Measurements from ENCODE around the gene PDZD2.
"Not testable (repeated sequence)": the region's sequence is repeated elsewhere in the genome, so short reads cannot be mapped to it uniquely, and the experiment has no call there.

The PDZD2 gene

GRCh38 chr5:32008746-32009145, 369.8 kb downstream of the PDZD2 start:
- no peak for DNase-seq (ENCODE audit: low read depth in 2 of 2)

GRCh38 chr5:32013658-32014057, 374.7 kb downstream of the PDZD2 start:
- DNase-seq (ENCODE audit: low read depth in 2 of 2) = no peak

DNA sequence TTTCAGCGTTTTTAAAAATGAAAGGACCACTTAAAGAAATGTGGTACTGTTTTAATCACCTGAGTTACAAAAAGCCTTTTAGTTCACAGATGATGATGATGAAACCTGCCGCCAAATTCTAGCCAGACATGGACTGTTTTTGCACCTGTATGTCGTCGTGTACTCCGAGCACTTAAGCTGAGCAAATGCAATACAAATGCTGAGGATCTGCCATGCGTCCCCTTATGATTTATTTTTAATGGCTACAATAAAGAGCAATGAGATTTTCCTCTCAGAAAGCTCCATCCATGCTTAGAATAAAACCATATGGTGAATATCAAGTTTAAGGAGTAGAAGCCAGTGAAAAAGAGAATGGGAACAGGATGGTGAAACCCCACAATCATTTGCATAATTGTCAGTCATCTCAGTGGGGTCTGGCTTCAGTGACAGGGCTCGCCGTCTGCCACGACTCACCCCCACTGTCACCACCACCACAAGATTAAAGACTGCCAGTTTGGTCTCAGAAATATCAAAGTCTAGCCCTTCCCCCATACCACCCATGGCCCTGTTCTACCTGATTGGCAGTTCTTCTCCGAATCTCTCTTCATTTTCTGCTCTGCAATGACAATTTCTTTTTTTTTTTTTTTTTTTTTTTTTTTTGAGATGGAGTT, 375.3 kb downstream of the PDZD2 start:
- DNase-seq (ENCODE audit: low read depth in 2 of 2) = no peak

DNA sequence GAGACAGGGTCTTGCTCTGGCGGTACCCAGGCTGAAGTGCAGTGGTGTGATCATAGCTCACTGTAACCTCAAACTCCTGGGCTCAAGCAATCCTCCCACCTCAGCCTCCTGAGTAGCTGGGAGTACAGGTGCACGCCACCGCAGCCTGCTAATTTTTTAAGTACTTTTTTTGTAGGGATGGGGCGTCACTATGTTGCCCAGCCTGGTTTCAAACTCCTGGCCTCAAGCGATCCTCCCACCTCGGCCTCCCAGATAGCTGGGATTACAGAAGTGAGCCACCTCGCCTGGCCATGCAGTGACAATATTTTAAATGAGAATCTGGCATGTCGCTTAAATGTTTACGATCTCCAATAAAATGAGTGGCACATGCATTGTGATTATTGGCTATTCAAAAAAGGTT, 376.3 kb downstream of the PDZD2 start:
- not testable (repeated sequence) for DNase-seq (ENCODE audit: low read depth in 2 of 2)

DNA sequence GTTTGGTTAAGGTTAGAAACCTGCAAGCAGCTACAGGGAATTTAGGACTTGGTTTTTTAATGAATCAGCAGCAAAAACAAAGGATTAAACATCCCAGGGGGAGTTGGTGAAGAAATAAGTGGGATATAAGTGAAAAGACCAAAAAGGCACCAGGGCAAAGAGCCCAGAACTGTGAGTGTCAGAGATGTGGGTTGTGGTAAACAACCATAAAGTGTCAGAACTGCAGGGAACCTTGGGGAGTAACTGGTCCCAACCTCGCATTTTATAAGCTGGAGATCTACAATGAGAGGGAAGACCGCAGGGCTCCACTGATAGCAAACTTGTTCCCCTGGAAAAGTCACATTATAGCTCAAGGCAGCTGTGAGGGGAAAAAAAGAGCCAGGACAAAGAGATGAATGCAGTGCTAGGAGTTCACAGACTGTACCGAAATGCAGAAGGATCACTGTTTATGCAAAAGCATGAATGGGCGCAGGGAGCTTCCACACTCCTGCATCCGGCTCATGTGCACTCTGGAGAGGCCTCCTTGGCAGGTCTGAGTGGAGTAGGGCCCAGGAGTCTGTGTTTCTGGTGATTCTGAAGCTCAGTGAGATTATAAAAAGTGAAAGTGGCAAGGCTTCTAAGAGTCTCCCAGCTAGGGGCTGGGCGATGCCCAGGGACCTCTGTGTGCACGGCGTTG, 378.9 kb downstream of the PDZD2 start:
- no peak for DNase-seq (ENCODE audit: low read depth in 2 of 2)

GRCh38 chr5:32018476-32019436, 379.8 kb downstream of the PDZD2 start:
- no peak for DNase-seq (ENCODE audit: low read depth in 2 of 2)

GRCh38 chr5:32020271-32020670, 381.3 kb downstream of the PDZD2 start:
- no peak for DNase-seq (ENCODE audit: low read depth in 2 of 2)

GRCh38 chr5:32020946-32021345, 382.0 kb downstream of the PDZD2 start:
- DNase-seq (ENCODE audit: low read depth in 2 of 2) = no peak

DNA sequence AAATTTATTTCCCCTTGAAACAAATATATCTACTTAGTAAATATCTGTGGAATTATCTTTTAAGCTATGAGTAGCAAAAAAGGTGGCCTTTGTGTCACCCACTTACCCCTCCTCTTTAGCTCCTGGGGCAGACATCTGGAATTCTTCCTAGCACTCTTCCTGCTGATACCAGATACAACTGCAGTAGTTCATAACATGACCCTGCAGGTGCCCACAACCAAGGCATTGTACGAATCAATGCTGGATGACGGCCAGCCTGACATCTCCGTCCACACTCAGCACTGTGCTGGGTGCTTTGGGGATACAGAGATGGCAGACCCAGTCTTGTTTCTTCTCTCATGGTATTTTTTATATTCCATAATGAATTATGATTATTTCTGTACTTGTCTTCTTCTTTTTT, 382.8 kb downstream of the PDZD2 start:
- DNase-seq (ENCODE audit: low read depth in 2 of 2) = no peak

DNA sequence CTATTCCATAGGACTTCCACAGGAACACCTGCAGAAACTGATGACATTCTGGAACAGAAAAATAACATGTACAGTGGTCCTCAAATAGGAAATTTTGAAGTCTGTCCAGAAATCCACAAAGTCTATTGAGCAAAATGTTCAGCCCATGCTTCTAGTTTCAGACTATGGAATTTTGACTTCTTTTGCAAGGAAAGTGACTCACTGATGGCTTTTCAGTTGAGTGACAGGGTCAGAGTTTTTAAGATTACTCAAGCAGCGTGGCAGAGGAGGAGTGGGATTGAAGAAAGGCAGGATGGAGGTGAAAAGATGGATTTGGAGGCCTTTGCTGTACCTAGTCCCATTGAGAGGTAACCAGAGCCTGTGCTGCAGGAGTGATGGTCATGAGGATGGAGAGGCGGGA, 383.7 kb downstream of the PDZD2 start:
- DNase-seq (ENCODE audit: low read depth in 2 of 2) = no peak

- DNase-seq (ENCODE audit: low read depth in 2 of 2) = no peak
These were observed 384.9 kb downstream of the PDZD2 start for GRCh38 chr5:32023816-32024215.

DNA sequence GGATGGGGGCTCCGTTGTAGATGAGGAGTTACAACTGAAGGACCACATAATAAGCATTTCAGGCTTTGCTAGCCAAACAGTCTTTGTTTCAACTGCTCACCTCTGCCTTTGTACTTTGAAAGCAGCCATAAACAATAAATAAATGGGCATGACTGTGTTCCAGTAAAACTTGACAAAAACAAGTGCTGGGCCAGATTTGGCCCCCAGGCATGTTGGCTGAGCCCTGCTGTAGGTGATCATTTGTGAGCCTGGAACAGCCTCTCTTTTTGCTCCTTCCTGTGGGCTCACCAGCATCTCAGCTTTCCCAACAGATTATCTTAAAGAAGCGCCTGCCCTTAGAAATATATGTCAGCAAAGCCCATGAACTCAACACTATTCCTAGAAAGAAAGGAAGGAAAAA, 385.8 kb downstream of the PDZD2 start:
- no peak for DNase-seq (ENCODE audit: low read depth in 2 of 2)

- no peak for DNase-seq (ENCODE audit: low read depth in 2 of 2)
These were observed 388.3 kb downstream of the PDZD2 start for GRCh38 chr5:32027093-32027716.

- DNase-seq (ENCODE audit: low read depth in 2 of 2) = no peak
These were observed 389.0 kb downstream of the PDZD2 start for GRCh38 chr5:32027717-32028458.

DNA sequence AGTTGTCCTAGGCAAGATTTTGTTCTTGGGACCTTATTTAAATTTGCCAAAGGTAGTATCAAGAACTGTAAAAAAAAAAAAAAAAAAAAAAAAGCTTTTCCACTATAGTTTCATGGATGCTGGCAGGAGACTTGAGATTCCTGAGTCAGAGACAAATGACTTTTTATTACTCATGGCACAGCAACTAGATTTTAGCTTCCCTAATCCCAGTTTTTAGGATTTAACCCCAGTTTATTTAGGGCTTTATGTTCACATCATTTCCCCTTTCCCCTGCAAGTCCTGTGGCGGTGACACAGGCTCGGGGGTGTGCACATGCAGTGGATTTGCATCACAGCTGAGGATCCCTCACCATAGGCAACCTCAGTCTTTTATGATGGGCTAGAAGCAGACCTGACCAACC, 390.3 kb downstream of the PDZD2 start:
- no peak for DNase-seq (ENCODE audit: low read depth in 2 of 2)

- no peak for DNase-seq (ENCODE audit: low read depth in 2 of 2)
These were observed 390.9 kb downstream of the PDZD2 start for GRCh38 chr5:32029781-32030180.

DNA sequence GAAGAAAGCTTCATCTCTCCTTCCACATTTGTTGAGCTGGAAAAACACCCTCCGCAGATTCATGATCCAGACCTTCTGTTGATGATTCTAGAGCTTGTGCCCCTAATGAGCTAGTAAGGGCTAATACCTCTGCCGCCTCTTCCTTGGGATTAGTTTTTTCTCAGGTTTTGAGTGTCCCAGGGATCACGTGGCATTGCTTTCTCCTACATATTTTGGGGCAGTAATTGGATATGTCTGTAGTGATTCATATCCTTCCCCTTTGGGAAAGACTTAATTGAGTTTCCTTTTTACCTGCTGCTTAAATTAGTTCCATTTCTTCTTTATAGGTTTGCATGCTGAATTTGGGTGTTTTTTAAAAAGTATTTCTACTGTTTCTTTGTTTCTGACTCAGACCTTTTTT, 391.3 kb downstream of the PDZD2 start:
- DNase-seq (ENCODE audit: low read depth in 2 of 2) = no peak

- DNase-seq (ENCODE audit: low read depth in 2 of 2) = no peak
These were observed 391.8 kb downstream of the PDZD2 start for GRCh38 chr5:32030686-32031085.

DNA sequence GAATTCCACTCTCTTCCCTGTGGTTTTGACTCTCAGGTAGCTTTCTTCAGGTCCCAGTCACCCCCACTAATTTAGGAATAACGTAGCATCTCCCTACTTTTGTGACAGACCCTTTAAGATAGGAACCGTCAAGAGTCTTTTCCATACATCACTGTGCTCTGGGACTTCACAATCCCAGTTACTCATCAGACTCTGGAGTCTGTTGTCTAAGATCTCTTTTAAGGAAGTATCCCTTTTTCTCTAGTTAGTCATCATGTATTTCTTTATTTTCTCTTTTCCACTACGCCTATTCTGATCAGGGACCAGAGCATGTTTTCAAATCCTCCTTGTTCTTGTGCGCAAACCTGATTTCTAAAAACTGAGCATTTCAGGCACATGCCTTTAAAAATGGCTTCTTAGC, 392.2 kb downstream of the PDZD2 start:
- no peak for DNase-seq (ENCODE audit: low read depth in 2 of 2)

GRCh38 chr5:32038523-32038922, 399.6 kb downstream of the PDZD2 start:
- no peak for DNase-seq (ENCODE audit: low read depth in 2 of 2)

DNA sequence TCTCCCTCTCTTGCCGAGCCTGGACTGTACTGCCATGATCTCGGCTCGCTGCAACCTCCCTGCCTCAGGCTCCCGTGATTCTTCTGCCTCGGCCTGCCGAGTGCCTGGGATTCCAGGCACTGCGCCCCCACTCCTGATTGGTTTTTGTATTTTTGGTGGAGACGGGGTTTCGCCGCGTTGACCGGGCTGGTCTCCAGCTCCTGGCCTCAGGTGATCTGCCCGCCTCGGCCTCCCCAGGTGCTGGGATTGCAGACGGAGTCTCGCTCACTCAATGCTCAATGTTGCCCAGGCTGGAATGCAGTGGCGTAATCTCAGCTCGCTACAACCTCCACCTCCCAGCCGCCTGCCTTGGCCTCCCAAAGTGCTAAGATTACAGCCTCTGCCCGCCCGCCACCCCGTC, 400.2 kb downstream of the PDZD2 start:
- DNase-seq (ENCODE audit: low read depth in 2 of 2) = not testable (repeated sequence)
